Measurements from ENCODE around the gene EML1.
A peak's percentile ranks its signal among the peaks of the same experiment; 100 is the strongest.
"Not testable (repeated sequence)": the region's sequence is repeated elsewhere in the genome, so short reads cannot be mapped to it uniquely, and the experiment has no call there.

EML1 gene

DNA sequence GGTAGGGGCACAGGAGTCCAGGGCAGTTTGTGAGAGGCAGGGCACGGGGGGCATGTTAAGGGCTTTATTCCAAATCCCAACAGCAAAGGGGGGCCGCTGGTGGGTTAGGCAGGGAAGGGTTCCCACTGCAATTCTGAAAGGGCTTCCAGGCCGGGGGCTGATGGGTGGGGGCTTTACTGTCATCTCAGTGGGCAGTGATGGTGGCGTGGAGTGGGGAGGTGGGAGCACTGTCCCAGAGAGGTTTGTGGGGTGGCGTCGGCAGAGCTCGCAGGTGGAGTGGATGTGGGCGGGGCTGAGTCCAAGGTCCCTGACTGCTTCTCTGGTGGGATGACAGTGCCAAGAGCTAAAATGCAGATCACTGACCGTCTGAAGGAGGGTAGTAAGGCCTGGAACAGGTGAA, 150.4 kb downstream of the EML1 start:
- DNase-seq = no peak

DNA sequence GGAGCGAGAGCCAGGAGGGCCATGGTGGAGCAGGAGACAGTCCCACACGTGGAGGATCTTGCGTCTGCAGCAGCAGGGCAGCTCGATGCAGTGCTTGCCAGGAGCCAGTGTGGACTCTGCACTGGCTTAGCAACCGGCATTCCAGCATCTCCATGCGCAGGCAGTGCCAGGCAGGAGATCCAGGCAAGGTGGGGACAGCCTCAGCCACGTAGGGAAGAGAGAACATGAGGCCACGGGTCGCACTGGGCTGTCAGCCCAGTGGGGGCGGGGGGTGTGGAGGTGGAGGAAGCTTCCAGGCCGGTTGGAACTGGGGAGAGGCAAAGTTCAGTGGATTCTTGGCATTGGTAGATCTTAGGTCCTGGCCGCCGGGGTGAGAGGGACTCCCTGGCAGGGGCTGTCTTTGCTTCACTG, 151.0 kb downstream of the EML1 start:
- no peak for DNase-seq

DNA sequence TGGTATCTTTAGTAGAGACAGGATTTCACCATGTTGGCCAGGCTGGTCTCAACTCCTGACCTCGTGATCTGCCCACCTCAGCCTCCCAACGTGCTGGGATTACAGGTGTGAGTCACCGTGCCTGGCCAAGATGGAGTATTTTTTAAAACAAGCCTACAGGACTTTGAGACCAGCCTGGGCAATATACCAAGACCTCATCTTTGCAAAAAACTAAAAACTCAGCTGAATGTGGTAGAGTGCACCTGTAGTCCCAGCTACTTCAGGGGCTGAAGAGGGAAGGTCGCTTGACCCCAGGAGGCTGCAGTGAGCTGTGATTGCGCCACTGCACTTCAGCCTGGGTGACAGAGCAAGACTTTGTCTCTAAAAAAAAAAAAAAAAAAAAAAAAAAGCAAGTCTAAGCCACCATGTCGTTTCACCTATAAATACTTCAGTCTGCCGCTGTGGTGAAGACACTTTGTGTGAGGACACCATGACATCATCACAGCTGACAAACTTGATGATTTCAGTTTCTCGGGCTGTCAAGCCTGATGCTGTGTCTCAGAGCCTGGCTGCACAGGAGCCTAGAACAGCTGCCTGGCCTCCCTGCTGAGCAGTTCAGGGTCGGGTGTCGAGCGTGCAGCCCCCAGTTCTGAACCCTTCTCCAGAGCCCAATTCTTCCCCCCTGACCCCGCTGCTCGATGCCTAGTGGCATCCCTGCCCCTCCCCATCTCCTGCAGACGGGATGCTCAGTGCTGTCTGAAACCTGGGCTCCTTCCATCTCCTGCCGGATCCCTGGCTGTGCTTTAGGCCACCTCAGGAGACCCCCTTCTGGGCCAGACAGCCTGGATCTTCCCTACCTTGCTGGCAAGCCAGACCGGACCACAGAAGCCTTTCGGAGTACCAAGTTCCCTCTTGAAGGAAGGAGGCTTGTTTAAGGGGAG, 152.8 kb downstream of the EML1 start:
- peak; percentile 19 for DNase-seq

DNA sequence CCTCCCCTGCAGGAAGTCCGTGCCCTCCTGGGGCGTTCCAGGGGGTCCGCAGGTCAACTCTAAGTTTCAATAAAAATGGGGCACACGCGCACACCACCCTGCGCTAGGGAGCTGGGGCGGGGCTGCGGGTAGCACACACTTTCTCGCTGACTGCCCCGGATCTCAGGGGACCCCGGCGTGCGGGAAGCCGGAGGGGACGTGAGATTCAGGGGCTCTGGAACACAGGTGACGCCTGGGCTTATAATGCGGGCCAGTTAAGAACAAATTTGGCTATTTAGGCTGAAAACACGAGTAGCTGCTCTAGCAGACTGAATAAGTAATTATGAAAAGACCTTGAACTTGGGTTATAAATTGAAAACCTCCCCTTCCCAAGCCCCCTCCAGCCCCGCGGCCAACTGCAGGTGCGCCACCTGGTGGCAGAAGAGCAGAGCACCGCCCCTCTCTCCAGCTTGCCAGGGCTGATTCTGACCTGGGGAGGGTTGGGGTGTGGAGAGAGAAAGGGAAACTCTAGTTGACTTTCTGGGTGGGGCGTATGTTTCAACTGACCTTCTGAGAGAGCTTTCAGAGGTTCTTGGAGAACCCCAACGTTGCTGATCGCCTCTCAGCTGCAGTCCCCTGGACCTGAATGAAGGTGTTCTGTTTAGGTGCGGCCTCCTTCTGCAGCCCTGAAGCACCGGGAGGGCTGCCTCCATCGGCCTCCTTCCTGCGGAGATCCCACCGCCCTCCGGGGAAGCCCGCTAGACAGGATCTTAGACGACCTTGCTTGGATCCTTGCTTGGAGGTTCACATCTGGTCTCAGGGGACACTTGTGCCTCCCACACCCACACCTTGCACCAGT, 153.7 kb downstream of the EML1 start:
- DNase-seq = peak; percentile 67

DNA sequence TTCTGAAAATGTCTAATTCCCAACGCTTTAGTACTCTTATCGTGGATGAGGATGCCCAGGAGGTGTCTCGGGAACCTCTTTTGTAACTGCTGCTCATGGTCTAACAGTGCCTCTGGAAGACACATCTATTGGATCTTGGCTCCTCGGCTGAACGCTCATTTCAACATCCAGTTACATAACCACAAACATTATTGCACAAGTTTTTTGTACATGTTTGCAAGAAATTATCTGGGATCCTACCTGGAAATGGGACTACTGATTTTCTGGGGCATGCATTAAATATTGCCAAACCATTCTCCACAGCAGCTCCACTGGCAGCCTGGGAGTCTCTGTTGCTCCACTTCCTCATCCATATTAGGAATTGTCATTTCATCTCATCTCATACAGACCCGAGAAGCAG, 154.5 kb downstream of the EML1 start:
- DNase-seq = no peak

DNA sequence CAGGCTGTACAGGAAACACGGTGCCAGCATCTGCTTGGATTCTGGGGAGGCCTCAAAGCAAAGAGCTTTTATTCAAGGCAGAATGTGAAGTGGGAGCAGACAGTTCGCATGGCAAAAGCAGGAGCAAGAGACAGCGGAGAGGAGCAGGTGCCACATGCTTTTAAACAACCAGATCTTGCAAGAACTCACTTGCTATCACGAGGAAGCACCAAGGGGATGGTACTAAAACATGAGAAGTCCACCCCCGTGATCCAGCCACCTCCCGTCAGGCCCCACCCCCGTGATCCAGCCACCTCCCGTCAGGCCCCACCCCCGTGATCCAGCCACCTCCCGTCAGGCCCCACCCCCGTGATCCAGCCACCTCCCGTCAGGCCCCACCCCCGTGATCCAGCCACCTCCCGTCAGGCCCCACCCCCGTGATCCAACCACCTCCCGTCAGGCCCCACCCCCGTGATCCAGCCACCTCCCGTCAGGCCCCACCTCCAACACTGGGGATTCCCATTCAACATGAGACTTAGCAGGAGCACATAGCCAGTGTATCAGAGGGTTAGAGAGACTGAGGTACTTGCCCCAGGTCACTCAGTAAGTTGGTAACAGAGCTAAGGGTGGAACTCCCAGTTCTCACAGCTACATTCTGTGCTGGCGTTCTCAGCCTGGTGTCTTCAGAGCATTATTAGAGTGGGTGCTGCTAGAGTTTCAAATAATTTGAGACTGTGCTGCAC, 156.0 kb downstream of the EML1 start:
- not testable (repeated sequence) for DNase-seq

DNA sequence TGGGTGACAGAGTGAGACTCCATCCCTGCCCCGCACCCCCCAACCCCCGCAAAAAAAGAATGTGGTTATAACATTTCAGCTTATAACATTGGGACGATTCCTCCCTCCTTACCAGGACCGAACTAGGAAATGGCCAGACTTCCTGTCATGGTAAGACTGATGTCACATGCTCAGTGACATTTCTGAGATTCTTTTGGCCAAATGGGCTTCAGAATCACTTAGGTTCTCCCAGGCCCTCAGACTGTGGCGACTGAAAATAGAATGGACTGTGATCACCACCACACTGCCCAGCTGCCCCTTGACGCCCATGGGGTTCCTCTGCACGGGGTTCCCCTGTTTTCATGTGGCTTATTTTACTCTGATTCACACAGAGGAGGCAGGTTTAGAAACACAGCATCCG, 157.0 kb downstream of the EML1 start:
- DNase-seq = no peak

DNA sequence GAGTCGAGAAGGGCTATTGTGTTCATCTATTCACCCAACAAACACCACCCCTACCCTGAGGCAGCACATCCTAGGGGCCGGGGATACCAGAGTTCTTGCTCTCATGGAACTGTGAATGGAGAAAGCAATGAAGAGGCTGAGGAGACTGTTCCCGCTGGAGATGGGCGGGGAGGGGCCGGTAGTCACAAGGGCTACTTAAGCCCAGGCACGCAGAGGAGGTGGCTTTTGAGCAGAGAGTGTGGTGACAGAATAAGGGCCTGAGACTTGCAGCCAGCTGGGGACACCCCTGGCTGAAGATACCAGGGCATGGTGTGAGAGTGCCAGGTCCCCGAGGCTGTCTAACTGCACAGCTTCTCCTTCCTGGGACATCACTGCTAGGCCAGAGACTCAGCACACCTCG, 157.9 kb downstream of the EML1 start:
- DNase-seq = no peak

DNA sequence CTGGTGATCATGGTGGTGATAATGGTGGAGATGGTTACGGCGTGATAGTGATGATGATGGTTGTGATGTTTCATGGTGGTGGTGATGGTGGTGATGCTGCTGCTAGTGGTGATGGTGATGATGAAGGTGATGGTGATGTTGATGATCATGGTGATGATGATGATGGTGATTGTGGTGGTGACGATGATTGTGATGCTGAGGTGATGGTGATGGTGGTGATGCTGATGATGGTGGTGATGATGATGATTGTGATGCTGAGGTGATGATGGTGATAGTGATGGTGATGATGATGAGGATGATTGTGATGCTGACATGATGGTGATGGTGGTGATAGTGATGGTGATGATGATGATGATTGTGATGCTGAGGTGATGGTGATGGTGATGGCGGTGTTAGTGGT, 158.8 kb downstream of the EML1 start:
- no peak for DNase-seq

DNA sequence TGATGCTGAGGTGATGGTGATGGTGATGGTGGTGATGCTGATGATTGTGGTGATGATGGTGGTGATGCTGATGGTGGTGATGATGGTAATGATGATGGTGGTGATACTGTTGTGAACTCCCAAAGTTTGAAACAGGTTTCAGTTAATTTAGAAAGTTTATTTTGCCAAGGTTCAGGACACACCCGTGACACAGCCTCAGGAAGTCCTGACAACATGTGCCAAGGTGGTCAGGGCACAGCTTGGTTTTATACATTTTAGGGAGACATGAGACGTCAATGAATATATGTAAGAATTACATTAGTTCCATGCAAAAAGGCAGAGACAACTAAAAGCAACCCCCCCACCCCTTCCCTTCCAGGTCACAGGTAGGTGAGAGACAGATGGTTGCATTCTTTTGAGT, 159.2 kb downstream of the EML1 start:
- no peak for DNase-seq

DNA sequence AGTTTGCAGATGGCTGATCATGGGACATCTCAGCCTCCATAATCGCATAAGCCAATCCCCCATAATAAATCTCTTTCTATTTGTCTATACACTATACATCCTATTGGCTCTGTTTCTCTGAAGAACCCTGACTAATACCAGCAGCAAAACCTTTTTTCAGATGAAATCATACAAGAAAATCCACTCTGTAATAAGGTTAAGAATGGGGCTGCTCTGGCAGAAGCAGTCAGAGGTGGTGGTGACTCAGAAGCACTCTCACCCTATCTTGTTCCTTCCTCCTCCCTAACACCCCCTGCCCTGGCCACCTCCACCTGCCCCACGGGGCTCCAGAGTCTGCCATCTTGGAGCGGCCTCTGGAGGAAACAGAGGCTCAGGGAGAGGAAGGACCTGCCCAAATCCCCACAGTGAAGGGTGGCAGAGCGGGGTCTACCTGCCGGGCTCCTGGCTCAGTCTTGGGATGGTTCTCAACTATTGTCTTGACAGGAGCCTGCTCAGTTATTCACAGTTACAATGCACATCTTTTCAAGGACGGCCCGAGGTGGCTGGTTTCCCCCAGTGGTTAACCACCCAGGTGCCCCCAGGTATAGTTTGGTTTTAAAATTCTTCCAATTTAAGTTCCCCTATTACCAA, 162.7 kb downstream of the EML1 start:
- DNase-seq = no peak

DNA sequence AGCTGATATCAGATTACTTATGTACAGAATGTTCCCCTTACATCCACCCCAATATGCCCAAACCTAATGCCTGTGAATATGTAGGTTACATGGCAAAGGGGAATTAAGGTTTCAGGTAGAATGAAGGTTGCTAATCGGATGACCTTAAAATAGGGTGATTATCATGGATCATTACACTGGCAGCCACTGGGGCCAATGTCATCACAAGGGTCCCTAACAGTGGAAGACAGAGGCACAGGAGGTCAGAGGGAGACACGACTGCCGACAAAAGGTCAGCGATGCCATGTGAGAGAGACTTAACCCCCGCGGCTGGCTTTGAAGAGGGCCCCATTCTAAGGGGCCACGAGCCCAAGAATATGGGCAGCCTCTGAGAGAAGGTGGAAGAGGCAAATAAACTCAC, 165.2 kb downstream of the EML1 start:
- no peak for DNase-seq

DNA sequence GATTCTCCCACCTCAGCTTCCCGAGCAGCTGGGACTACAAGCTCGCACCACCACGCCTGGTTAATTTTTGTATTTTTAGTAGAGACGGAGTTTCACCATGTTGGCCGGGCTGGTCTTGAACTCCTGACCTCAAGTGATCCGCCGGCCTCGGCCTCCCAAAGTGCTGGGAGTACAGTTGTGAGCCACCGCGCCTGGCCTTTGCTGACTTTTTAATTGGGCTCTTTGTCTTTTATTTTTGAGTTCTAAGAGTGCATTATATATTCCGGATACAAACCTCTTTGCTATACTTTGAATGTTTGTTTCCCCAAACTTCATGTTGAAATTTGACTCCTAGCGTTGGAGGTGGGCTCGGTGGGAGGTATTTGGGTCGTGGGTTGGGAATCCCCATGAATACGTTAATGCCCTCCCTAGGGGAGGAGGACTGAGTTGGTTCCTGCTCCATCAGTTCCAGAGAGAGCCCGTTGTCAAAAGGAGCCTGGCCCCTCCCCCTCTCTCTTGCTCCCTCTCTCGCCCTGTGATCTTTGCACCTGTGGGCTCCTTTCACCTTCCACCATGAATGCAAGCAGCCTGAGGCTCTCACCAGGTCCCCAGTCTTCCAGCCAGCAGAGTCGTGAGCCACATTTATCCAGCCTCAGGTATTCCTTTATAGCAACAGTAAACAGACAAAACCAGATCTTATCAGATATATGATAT, 168.8 kb downstream of the EML1 start:
- no peak for DNase-seq

DNA sequence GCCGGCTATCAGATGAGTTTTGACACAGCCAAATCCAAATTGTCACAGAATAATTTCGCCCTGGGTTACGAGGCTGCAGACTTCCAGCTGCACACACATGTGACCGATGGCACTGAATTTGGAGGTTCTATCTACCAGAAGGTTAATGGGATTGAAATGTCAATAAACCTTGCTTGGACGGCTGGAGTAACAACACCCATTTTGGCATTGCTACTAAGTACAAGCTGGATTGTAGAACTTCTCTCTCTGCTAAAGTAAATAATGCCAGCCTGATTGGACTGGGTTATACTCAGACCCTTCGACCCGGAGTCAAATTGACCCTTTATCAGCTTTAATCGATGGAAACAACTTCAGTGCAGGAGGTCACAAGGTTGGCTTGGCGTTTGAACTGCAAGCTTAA, 171.8 kb downstream of the EML1 start:
- DNase-seq = no peak

DNA sequence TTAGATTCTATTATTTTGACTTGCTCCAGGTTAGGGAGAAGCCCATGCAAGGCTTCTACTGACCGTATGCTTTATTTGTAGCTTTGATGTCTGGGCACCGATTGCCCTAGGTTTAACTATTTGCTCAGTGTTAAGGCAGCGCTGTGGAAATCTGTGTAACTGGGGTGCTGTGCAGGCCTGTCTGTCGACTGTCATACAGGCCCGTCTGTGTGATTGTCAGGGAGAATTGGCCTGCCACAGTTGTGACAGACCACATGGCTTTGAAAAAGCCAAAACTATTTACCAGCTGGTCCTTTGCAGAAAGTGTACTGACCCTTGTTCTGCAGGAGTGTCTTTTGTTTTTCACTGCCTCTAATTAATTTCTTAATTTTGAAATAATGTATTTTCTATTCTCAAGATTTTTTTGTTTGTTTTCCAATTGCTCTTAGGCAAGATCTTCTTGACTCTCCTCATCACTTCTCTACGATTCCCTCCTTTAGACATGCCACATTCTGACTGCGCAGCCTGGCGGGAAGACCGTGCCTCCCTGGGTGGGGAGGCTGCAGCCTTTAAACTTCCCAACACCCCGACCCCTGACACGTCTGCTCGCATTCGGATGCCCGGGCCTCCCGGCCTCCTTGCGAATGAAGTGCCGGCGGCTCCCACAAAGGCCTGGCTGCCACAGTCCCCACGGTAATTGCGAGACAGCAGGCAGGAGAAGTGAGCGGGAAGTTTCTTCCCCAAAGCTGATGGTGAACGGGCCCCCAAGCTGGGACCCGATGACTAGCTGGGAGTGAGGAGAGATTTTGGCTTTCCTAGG, 173.0 kb downstream of the EML1 start:
- no peak for DNase-seq

DNA sequence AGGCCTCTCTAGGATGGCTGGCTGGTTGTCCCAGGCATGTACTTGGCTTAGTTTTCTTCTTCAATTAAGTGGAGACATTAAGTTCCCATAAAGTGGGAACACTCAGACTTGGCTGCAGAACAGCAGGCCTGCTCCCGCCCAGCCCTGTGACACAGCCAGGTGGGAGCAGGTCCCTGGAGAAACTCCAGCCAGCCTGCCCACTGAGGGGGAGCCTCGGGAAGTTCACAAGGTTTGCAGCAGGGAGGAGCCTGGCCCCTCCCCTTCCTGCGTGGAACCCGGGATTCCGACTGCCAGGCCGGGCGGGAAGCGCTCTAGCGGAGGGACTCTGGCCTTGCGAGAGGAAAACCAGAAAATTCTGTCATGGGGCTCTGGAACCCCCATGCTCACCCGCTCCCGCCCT, 173.7 kb downstream of the EML1 start:
- no peak for DNase-seq

DNA sequence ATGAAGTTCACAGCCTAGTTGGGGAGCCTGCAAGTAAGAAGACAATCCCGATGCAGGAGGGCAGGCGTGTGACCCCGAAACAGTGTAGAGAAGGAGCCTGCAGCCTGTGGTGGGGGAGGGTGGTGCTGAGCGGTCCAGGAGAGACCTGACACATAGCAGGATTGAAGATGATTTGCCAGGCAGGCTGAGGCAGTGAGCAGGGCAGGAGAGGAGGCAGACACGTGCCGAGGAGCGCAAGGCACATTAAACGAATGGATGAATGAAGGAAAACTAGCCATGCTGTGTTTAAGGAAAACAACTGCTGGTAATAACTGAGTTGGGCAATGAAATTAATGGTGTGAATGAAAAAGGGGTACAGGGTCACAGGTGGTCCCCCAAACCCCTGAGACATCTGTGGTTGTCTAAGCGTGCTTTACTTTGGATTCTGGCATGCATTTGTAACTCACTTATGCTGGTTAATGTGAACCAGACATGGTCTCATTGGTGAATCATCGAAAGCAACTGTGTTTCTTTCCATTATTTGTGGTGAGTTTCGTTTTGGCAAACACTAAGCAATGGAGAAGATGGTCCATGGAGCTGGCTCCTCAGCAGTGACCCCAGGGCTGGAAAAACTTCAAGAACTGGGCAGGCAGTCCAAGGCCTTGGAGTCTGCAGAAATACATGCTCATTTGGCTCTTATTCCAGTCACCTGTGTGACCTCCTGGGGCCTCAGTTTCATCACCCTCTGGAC, 175.1 kb downstream of the EML1 start:
- no peak for DNase-seq

DNA sequence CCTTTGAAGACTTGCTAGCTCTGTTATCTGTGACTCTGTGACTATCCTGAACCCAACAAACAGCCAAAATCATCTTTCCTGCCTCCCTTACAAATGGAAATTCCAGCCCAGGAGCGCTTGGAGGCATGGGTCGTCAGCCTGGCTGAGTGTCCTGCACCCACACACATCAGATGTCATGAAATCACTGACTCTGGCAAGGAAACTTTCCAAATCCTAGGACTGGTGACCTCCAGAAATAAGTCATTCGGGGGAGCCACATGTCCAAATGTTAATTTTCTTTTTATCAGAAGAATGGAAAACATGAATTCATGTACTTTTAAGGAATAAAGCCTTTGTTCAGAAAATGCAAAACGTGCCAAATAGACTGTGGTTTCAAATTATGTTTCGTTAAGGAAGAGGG, 175.7 kb downstream of the EML1 start:
- DNase-seq = no peak

DNA sequence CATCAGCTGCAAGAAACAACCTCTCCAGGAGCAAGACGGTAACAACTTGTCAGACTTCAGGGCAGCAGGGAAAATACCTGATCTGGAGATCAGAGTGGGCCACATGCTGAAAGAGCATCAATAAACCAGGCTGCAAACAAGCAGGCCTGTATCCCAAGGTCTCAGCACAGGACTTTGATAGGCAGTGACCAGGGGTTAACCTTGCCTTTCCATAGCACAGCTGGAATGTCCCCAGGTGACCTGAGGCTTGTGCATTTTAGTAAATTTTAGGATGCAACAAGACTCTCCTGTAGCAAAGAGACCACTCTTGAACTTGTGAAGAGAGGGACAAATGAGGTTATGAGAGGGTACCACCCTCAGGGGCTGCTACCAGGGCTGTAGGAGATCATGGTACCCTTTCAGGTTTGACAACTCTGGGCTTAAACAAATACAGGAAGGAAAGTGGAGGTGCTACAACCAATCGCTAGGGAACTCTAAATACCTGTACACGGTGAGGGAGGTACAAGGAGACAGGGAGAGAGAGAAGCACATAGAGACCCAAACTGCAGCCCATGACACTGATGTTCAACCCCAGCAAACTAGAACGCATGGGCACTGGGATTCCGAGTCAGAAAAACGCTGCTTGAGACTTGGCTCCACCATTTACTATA, 176.6 kb downstream of the EML1 start:
- no peak for DNase-seq

Measured in activated T-cell treated with anti-CD3 and anti-CD28 coated beads, Interleukin-2, amount 50 U/mL, for 1 hour (primary cell).